HG03103 (cell line): ENCODE data around the gene ZNF76.

ENCODE experiments used
- ATAC-seq: cut with Tn5 transposase; IDR thresholded peaks from one replicate; pipeline ENCODE4 v1.9.1; 2021; ENCODE audit warnings: low read depth; ENCODE audit not compliant: unreplicated experiment

ZNF76 gene

DNA sequence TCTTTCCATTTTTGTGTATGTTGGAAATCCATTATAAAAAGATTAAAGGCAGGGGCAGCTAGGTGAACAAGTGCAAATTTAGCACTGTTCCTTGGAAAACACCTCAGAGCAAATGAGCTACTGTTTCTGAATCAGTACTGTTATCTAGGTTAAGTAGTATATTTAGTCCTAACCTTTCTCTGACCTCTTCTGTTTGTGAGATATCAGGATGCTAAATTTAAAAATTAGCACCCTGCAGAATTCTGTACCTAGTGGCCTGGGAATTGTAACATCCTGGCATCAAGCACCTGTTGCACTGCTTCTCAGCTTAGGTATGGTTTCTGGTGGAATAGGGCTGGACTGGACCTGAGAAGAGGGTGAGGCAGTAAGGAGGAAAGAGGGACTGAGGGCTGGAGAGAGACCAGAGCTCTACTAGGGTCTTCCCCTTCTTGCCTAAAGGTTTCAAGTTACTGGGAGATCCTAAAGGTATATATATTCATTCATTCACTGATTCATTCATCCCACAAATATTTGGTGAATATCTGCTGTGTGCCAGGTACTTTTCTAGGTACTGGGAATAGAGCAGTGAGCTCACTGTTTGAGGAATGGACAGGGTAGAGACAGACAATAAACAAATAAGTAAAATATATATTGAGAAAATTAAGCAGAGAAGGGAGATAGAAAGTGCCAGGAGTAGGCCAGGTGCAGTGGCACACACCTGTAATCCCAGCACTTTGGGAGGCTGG is 5.2 kb downstream of the ZNF76 start:
- no peak for ATAC-seq

DNA sequence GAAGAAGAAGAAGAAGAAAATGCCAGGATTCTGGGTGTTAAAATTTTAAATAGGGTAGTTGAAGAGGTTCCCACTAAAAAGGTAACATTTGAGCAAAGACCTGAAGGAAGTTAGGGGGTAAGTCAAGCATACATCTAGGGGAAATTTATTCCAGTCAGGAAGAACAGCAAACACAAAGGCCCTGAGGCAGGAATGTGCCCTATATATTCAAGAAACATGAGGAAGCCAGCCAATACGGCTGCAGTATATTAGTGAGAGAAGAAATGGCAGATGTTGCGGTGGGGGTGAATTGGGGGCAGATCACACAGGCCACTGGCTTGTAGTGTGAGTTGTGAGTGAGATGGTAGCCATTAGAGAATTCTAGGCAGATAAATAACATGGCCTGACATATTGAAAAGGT is 6.0 kb downstream of the ZNF76 start:
- ATAC-seq = no peak

DNA sequence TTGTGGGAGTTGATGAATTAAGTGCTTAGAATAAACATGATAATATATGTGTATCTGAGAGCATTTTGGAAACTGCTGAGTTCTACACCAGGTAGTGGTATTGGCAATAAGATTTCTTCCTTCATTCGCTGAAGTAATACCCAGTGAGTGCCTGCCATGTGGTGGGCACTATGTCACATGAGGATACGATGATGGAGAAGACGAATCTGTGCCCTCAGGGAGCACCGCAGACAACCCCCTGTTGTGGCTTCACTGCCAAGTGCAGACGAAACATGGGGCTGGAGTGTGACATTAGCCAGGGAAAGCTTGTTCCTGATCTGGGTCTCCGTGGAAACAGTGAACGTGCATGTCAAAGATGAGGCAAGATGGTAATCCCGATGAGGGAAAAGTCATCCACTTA is 7.9 kb downstream of the ZNF76 start:
- ATAC-seq = no peak

DNA sequence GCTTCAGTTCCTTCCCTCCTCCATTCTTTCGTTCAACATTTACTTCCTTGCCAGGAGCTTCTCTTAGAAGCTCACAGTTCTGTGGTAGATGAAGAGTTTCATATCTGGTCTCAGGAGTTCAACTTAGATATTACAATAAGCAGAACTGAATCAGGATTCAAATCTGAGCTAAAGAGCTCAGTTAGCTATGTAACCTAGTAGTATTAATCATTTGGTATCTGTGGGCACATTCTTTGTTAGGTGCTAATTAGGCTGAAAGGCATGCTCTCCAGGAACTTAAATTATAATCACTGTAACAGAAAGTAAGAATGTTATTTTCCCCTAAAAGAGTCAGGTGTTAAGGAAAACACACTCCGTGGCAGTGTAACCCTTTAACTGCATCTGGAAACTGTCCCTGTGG is 8.4 kb downstream of the ZNF76 start:
- ATAC-seq = no peak

DNA sequence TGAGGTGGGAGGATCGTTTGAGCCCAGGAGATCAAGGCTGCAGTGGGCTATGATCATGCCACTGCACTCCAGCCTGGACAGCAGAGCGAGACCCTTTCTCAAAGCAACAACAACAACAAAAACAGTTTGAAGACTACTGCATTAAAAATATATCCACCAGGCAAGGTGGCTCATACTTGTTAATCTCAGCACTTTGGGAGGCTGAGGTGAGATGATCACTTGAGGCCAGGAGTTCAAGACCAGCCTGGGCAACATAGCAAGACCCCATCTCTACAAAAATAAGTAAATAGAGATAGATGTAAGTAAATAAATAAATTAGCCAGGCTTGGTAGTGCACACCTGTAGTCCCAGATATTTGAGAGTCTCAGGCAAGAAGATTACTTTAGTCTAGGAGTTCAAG is 12.5 kb downstream of the ZNF76 start:
- ATAC-seq = no peak

DNA sequence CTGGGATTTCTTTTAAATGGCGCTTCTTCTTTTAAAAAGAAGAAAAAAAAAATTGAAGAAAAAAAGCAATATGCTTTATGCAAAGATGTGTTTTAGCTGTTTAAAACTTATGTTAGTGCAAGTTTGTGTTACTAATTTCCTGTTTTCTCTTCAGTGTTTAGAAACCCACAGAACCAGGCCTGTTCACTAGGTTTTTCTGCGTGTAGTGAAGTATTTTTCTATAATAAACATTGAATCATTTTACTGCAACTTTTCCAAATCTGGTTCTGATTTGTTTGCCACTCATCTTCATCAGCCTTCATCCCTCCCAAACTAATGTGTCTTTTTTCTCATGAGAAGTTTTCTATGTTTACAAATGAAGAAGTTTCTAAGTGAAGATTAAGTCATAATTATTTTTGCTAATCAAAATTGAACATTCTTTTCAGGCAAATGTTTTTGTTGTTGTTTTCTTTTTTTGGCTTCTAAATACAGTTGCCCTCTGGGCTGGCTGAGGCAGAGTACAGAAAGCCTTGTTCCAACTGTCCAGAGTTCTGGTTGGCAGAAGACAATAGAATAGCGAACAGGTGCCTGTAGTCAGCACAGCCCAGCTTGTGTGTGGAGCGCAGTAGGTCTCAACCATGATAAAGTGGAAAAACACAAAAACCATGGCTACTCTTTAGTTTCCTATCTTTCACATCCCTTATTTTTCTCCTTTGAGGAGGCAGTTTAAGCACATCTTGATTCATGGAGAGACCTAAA is 14.5 kb downstream of the ZNF76 start:
- no peak for ATAC-seq

DNA sequence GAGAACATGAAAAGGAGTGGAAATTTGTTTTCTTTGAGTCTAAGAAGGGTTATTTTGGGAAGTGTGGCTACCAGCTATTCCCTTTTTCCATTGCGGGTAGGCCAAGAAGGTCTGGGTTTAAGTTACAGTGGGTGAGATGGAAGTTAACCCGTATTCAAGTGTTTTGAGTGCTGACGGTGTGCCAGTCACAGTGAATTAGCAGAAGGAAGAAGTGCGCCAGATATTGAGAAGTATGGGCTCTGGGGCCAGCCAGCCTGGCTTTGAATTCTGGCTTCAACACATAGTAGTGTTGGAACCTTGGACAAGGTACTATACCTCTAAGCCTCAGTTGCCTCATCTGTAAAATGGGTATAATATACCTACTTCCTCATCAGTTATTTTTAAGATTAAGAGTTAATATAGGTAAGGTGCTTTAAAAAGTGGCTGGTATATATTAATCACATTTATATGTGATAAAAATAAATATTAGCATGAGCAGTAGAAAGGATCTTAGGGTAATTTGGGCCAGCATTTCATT is 16.3 kb downstream of the ZNF76 start:
- no peak for ATAC-seq

DNA sequence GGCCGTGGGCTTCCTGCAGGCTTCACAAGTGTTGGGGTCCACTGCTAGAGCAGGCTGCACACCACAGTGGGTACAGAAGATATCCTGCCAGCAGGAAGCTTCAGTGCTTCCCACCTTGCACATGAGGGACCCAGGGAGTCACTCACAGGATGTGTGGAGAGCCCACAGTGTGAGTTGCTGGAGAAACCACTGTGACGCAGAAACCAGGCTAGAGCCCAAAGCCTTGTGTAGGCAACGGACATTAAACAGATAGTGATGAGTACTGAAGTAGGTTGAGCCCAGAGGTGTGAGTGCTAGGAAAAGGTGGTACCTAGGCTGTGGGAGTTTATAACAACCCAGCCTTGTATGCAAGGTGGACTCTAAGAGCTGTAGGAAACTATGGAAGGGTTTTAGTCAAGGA is 19.2 kb downstream of the ZNF76 start:
- ATAC-seq = no peak

DNA sequence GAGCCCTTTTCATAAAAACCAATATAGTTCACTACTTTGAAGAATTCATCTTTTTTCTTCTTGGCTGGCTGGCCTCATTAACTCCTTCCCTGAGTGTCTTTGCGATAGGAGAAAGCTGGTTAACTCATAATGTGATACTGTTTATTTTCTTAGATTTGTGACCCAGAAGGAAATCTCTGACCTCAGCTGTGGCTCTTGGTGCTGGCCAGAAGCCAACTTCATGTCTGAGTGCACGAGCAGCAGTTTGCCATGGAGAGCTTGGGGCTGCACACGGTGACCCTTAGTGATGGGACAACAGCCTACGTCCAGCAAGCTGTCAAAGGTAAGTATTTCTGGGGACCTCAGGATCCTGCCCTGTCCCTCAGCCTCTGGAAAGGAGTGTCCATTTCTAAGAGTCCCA is 21.4 kb downstream of the ZNF76 start:
- ATAC-seq = no peak

DNA sequence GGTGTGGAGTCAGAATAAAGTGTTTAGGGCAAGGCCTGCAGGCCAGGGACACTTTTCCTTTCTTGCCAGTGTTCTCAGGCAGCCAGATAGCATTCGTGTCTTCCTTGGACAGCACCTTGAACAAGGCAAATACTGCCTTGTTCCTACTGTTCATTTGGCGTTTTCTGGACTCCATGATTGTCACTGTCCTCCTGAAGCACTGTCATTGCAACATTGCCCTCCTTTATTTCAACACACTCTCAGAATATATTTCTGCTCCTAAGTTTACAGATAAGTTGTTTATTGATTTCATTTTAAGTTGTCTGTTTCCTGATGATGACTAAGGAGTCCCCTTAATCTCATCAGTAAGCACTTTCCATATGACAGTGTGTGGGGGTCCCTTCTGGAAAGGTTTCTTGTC is 22.9 kb downstream of the ZNF76 start:
- no peak for ATAC-seq

DNA sequence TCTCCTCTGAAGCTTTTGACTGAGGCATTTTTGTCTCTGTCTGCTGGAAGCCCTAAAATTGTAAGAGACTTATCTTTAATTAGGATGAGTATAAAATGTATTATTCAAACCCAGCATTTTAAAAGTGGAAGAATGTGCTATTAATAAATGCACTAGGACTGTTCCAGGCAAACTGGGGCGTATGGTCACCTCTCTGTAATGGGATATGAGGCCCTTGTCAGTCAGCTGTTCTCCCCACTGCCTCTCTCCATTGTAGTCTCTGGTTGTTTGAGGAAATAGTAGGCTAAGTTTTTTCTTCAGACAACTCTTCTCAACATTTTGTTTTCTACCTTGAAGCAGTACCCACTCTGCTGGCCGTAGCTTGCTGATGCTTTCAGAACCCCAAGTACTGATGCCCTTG is 23.8 kb downstream of the ZNF76 start:
- no peak for ATAC-seq

DNA sequence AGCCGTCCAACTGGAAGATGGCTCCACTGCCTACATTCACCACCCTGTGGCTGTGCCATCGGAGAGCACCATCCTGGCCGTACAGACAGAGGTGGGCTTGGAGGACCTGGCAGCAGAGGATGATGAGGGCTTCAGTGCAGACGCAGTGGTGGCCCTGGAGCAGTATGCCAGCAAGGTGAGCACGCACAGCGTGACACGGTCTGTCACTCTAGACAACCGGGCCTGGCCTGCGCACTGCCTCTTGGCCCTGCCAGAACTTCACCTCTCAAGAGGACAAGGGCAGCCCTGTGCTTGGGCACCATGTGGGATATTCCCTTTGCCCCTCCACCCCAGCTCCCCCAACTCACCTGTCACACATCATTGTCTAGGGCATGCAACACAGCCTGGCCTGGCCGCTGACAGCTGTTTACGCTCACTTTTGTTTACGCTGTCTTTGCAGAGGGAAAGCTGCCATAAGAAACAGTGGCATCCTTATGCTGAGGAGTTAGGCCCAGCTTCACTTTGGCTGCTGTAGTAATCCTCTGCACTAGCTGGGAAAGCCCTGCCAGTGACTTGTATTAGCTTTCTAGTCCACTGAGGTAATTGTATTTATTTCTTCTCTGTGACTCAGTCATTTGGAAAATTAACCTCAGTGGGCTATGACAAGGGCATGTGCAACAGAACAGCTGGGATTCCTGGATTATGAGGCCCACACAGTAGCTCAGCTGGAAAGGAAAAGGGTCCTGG is 28.3 kb downstream of the ZNF76 start:
- no peak for ATAC-seq

DNA sequence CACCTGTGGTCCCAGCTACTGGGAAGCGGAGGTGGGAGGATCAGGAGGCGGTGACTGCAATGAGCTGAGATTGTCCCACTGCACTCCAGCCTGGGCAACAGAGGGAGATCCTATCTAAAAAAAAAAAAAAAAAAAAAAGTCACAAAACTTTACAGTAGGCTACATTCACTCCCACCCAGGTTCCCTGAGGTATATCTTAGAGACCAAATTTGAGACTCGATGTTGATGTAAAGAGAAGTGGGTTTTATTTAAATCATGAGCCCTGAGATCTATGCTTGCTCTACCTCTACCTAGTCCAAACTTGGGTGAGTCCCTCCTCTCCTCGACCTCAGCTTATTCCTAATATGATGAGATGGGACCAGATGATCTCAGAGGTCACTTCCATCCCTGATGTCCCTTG is 29.3 kb downstream of the ZNF76 start:
- no peak for ATAC-seq

DNA sequence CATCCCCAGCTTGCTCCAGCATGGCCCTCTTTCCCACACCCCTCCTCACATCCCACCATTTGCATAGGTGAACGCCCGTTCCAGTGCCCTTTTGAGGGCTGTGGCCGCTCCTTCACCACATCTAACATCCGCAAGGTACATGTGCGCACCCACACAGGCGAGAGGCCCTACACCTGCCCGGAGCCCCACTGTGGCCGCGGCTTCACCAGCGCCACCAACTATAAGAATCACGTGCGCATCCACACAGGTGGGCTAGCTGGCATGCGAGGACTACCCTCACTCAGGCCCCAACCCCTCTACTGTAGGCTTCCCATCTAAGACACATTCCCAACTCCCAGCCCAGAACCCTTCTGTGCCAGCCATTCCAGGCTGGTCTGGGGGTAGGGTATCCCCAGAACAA is 32.0 kb downstream of the ZNF76 start:
- no peak for ATAC-seq

DNA sequence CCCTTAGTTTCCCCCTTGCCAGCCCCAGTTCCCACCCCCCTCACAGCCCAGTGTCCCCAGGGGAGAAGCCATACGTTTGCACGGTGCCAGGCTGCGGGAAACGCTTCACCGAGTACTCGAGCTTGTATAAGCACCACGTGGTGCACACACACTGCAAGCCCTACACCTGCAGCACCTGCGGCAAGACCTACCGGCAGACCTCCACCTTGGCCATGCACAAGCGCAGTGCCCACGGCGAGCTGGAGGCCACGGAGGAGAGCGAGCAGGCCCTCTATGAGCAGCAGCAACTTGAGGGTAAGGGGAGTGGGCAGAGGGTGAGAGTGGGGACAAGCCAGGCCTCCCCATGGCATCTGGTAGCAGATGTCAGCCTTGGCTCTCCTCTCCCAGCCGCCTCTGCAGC is 33.0 kb downstream of the ZNF76 start:
- ATAC-seq = no peak

DNA sequence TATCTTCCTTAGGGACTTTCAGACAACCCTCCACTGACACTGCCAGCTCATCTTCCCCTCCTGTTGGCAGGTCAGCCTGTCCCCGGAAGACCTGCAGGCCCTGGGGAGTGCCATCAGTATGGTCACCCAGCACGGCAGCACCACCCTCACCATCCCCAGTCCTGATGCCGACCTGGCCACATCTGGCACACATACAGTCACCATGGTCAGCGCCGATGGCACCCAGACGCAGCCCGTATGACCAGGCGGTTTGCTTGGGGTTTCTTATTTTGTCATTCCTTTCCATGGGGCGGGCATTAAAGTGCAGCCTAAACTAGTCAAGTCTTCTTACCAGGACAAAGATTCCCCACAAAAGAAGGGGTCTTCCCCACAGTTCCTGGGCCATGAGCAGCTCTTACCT is 34.1 kb downstream of the ZNF76 start:
- ATAC-seq = no peak

DNA sequence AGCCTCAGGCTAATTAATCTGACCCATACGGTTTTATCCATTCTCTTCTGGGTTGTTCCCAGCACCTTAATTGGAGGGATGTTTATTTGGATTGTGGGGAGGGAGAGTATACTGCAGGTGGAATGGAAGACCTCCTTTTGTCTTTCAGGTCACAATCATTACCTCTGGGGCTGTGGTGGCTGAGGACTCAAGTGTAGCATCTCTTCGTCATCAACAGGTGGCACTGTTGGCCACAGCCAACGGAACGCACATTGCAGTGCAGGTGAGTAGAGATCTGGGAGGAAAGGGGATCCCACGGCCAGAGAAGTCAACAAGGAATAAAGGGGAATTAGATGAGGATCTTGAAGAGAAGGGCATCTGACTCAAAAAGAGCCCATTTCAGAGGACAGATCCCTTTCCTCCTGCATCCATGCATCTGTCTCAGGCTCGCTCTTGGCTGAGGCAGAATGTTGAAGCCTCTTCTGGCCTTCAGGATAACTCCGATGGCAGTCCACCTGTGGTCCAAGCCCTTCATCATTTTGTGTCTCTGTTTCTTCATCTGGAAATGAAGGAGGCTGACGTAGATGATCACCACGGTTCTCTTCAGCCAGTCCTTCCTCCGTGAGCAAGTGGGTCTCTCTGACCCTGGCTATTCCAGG is 34.9 kb downstream of the ZNF76 start:
- ATAC-seq = no peak

DNA sequence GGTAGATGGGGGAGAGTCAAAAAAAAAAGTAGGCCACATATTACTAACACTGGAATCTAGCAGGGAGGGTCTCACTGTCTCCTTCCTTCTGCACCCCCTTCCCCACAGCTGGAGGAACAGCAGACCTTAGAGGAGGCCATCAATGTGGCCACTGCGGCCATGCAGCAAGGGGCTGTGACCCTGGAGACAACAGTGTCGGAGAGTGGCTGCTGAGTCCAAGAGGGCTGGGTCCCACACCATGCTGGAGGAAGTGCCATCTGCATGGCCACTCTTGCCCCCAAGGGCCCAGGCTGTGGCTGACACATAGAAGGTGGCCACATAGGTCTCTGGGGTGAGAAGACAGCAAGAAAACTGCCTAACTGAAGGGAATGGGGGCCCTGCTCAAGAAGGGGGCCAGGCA is 35.5 kb downstream of the ZNF76 start:
- ATAC-seq = no peak

DNA sequence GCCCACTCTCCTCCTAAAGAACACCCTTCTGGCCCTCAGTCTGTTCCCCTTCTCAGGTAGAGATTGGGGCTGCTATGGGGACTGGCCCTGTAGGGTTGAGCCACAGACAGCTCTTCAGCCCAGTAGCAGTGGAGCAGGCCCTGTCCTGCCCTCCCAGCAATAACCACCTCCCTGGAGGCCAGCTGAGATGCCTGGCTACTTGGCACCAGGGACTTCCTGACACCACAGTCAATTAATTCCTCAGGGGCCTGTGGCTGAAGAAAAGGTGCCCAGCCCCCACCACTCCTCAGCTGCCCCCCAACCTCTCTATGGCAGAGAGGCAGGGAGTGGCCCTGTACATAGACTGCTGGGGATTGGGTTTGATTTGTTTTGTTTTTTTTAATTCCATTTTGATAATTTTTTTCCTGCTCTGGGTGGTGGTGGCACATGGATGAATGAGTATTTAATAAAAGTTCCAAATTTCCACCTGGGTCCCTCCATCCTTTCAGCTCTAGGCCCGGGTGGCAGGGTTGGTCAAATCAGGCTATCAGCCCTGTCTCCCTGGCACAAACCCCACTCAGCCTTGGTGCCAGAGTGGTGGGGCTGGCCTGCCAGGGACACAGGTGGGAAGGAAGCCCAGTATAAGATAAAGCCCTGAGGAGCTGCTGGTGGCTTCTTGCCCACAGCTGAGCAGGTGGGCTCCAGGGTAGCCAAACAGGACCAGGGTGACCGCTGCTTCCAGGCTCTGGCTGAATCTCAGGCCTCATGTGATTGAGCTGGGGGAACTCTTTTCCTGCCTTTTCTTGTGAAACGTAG is 36.2 kb downstream of the ZNF76 start:
- no peak for ATAC-seq

DNA sequence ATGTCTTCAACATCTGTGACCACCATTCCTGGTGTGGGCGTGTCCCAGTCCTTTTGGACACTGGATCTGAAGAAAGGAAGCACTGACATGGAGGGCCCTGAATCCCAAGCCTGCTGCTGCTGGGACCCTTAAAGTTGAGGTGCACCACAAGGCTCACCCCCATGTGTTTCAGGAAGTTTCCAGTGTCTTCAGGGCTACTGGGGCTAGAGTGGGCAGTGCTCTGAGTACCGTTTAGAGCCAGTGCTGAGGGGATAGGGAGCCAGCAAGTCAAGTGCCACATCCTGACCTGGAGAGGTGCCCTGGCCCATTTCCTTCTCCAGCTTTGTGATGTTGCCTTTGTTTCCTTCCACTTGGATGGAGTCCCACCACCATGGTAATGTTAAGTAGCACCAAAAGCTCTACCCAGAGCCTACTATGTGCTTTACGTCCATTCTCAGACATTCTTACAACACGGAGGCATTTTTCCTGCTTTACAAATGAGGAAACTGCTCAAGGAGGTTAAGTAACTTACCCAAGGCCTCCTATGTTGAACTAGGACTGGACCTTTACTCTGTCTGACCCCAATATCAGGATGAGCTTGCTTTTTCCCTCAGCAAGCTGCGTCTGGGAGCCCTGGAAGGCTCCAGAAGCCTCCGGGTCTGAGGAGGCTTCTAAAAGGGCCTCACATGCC is 37.5 kb downstream of the ZNF76 start:
- peak; percentile 5 for ATAC-seq
